Hematopoietic multipotent progenitor cell treated with erythropoietin and hydrocortisone succinate and interleukin-3 and kit ligand, for 6 days (in vitro differentiated cells): Measurements from ENCODE around the gene IRF1.

Experiments
- DNase-seq: peaks from one replicate; pipeline ENCODE4 v3.0.0-alpha.2; 2015

Gene IRF1

DNA sequence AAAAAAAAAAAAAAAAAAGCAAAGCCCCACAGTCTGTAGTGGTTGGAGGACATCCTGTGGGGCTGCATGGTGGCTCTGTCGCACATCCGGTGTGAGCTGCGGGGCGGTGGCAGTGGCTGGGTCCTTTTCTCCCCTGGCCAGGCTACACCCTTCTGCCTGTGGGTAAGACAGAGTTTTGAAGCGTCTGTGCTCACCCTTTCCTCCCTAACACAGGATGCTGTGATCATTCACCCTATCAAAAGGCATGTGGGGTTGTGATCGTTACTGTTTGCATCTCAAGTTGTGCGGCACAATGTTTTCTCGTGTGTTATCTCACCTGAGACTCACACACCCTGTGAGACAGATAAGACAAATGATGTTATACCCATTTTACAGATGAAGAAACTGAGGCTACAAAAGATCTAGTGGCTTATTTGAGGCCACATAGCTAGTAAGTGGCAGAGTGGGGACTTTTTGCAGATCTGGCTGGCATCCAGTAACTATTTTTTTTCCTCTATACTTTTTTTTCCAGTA lies 17.5 kb downstream of the IRF1 start:
- DNase-seq = peak; percentile 57

DNA sequence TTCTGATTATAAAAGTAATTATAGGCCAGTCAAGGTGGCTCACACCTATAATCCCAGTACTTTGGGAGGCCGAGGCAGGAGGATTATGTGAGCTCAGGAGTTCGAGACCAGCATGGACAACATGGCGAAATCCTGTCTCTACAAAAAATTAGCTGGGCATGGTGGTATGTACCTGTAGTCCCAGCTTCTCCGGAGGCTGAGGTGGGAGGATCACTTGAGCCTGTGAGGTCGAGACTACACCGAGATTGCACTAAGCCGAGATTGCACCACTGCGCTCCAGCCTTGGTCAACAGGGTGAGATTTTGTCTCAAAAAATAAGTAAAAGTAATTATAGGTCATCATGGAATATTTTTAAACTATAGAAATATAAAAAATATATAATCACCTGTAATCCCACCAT lies 18.1 kb downstream of the IRF1 start:
- no peak for DNase-seq

DNA sequence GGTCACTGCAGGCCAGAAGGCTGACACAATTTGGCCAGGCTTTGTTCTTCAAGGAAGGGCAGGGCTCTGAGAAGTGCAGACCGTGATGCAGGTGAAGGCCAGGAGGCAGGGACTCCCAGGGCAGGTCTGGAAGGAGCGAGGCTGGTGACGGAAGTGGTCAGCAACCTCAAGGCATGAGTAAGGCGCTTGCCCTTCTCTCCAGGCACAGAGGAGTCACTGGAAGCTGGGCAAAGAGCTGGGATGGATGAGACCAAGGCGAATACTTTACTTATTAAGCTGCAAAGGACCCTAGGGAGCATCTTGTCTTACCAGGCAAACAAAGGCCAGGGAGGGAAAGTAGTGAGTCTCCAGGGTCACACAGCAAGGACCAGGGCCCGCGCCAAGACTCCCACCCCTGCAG lies 18.6 kb downstream of the IRF1 start:
- no peak for DNase-seq

DNA sequence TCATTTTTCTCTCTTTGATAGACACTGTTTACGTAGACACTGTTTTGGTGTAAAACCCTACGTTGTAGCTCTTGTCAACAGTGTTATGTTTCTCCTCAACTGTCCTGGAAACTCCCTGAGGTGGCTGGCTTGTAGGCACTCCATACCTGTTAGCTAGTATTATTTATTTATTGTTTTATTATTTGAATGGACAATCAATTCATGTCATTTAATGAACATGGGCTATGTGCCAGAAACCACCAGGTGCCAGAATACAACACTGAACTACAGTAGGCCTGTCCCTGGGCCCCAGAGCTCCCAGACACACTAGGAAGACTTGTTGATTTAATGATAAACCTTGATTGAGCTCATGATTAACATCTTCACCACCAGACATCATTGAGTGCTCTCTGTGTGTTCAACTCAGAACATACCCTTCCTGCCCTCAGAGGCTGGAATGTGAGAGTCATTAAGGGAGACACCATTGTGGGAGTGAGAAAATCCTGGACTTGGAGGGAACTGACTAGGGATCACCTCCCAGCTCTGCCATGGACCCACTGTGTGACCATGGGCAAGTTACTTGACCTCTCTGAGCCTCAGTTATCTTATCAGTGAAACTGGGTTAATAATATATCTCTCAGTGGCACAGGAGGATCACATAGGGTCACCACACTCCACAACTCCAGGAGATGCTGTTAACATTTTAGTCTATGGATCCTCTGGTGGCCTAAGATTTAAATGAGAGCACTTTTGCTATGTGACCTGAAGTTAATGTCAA lies 19.2 kb downstream of the IRF1 start:
- DNase-seq = no peak

DNA sequence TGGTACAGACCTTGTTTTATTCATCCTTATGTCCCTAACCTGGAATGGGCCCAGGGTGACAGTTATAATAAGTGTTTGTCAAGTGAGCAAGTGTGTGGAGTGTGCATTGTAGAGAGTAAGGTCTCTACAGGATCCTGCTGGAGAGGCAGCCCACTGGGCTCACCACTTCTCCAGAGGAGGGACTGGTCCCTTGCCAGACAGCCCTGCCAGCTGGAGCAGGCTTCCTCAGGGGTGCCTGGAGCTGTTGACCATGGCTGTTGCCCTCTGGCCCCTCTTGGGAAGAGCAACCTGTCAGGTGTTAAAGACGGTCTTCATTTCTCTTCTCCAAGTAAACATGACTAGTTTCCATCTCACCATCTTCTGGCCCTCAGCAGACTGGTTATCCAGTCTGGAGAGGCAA lies 20.0 kb downstream of the IRF1 start:
- no peak for DNase-seq

DNA sequence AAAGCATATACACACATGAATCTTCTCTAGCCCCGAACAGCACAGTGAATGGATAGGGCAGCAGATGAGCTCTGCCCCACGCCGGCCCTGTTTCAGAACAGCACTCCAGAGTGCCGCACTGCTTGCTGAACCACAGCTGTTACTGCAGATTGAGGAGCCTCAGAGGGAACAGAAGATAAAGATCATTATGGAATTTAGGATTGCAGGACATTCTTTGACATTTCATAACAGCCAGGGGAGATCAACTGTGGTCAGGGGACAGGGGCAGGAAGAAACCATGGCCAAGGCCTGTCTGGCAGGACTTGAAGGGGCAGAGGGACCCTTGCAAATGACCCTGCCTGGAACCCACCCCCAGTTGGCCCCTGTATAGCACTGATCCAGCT lies 20.6 kb downstream of the IRF1 start:
- no peak for DNase-seq

DNA sequence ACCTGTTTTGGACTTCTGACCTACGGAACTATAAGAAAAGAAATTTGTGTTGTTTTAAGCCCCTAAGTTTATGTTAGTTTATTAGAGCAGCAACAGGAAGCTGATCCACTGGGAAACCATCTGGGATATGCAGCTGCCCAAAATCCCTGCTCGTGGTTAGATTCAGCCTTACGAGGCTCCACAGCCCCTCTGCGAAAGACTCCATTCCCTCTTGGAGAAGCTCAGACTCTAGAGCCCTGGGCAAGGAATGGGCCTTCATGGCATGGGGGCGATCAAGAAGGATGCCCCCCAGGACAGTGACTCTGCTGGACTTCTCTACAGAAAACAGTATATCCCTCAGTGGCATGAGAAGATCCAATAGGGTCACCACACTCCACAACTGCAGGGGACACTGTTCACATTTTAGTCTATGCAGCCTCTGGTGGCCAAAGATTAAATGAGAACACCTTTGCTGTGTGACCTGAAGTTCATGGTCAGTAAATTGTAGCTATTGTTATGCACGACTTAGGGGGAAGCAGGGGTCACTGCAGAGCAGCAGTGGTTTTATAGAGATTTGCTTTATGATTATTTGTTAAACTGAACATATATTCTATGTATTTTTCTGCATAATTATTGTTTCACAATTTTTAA lies 21.1 kb downstream of the IRF1 start:
- no peak for DNase-seq

DNA sequence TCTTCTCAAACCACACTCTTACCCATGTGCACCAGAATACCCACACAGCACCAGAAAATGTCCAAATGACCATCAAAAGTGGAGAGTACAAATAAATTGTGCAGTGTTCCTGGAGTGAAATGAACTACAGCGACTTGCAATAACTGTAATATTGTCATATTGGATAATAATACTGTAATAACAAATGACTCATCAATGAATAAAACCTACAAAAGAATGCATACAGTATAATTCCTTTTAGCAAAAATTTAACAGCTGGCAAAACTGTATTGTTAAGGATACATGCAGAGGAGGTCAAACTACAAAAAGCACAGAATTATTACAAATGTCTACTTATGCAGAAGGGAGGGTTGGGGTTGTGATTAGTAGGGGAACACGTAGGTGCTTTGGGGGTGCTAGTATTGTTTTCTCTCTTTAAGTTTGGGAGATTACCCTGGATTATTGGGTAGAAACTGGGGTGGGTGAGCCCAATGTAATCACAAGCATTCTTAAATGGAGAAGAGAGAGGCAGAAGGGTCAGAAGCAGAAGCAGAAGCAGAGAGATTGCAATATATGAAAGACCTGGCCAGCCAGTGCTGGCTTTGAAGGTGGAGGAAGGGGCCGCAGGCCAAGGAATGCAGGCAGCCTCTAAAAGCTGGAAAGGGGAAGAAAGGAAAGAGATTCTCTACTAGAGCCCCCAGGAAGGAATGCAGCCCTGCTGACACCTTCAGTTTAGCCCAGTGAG lies 21.8 kb downstream of the IRF1 start:
- no peak for DNase-seq

DNA sequence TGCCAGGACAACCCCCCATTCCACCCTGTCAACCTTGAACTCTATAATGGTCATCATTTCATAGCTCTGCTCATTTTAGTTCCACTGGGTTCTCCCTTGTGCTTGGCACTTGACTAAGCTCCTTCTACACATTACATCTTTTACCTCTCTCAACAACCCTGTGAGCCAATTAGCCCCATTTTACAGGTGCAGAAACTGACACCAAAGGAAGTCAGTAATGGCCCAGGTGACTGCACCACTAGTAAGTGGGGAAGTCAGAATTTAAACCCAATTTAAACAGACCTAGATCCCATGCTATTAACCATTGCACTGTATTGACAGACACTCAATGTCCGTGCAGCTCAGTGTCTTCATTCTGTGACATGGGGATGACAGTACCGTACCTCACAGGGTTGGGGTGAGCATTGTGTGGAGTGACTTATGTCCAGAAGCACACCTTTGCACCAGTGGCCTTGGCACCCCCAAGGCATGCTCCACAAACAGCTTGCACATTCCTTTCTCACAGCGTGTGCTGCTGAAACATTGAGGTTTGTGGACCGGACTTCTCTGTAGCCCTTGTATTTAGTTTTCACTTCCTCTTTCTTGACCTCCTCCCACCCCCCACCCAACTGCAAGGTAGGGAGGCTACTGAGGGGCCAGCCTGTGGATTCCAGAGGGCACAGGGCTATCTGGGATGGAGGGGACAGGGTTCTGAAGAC lies 23.1 kb downstream of the IRF1 start:
- peak; percentile 47 for DNase-seq

DNA sequence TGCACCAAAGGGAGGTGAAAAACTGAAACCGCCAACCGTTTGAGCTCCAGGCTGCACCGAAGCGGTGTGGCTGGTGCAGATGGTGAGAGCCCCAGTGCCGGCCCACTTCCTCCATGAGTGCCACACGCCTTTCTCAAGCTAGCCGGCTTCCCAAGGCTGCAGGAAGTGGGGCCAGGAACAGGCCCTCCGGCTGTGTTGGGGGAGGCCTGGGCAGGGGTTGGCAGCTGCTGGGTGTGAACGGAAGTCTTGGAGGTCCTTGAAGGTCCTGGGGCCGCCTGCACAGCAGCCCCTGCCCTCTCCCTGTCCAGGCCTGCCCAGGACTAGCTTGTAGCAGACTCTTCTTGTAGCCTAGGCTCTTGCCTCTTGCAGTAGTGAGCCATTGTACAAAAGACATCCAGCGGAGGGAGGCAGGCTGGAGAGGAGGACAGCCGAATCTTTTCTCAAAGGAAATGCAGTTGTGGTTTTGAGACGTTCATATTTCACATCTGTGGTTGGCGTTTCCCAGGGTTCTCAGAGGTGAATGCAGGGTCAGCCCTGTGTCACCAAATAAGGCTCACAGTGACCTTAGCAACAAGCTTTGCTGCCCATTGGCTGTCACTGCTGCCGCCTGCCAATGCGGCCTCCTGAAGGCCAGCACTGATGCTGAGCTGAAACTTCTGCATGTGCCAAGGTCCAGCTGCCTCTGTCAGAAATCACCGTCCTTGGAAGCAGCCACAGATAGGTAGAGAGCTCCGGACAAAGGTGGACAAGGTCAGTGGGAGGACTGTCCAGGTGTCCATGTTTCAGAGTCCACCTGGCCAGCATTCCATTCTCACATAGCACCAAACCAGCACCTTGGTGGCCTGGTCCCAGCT lies 23.9 kb downstream of the IRF1 start:
- DNase-seq = peak; percentile 90

DNA sequence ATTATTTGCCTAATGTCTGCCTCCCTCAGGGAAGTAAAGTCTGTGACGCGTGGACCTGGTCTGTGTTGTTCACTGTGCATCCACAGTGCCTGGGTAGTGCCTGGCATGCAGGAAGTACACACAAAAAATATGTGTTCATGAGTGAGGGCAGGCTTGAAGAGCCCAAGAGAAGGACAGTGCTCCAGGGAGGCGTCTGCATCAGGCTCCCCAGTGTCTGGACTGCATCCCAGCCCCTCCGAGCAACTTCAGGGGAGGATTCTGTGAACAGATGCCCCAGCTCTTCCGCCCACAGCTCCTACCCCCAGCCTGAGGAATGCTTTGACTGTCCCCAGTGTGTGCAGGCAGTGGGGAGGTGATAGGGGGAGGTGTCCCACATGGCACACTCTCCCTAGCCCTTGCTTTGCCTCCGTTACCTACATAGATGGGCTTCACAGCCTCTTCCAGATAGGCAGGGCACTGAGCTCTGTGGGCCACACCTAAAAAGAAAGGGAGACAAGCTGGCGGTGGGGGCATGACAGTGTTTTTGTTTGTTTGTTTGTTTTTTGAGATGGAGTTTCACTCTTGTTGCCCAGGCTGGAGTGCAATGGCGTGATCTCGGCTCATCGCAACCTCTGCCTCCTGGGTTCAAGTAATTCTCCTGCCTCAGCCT lies 25.4 kb downstream of the IRF1 start:
- DNase-seq = no peak

DNA sequence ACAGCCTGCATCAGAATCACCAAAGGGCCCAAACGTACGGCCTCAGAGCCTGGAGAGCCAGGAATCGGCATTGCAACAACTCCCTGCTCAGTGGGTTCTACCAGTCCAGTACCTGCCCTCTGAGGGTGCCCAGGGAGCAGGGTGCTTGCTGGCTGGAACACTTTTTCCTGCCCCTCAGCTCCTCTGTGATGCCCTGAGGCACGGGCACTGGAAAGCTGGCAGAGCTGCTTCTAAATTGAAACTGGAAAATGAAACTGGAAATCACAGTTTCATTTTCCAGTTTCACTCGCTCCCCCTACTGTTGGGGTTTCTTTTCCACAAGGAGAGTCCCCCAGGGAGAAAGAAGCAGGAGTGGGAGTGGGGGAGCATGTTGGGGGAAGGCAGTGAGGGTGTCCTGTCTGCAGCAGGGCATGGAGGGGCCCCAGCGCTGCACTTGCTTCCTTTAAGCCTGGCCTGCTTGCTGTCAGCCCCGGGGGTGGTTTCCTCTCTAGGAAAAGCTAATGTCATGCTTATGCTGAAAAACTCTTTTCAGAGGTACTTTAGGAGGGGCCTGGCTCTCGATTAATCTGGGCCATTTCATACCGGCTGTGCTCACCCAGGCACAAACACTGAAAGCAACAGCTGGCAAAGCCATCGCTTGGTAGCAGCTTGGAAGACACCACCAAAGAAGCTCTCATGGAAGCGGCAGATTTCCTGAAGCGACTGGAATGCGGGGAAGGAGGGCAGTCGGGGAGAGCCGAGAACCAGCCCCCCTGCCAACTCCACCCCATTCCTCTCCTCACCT lies 26.2 kb downstream of the IRF1 start:
- peak; percentile 31 for DNase-seq

DNA sequence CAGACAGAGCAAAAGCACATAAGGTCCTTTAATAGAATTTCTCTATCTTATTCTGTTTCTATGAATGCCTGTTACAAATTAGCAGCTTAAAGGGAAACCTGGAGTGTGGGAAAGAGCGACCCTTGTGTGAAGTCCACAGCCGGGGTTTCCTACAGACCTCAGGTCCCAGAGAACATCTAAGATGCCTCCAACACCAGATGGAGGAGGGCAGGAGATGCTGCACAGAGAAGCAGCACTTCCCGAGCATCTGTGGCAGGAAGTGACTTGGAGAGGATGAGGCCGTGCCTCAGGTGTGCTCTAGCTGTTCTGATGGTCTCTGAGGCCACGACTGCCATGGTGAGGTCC lies 26.8 kb downstream of the IRF1 start:
- no peak for DNase-seq

DNA sequence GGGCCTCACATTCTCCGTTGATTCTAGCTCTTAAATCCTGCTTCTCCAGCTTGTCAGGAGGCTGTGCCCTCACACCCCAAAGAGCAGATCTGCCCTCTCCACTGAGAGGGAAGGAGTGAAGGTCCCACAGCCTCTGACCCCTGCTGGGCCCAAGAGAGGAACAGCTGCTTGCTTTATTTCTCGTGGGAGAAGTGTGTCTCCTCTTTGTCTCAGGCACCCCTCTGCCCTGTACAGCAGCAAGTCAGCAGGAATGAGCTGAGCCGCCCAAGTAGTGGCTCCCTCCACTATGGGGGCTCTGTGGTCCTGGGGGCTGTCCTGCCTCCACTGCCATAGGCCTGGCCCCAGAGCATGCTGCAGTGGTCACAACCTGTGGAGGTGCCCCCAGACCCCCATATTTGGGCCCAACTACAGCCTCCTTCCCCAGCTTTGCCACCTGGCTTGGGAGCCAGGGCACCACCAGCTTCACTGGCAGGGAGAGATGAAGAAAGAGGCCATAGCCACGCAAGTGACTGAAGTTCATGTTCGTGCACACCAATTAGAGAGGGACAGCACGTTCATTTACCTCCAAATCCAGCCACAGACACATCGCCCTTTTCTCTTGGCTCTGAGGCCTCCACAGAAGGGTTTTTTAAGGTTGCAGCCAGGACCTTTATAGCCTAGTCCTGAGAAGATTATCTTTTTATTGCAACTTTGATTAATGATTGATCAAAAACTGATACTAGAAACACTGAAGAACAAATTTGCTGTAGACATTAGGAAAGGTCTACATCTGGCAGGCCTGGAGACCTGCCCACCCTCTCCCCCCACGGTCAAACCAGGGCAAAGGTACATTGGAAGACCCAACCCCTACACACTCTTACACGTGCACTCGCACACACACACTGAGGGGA lies 27.5 kb downstream of the IRF1 start:
- no peak for DNase-seq

DNA sequence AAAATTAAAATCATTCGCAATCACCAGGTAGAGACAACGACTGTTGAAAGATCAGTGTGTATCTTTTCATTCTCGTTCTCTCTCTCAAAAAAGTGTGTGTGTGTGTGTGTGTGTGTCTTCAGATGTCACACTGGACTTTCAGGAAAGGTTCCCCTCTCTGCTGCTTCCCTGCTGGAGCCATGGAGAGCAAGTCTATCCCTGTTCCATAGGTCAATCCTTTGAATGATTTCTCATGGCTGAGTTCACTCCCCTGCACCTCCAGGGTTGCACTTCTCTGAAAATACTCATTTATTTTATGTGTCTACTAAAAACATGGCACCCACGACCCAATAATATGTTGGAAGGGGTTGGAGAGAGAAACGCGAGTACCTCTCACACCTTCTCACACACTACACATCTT lies 28.2 kb downstream of the IRF1 start:
- DNase-seq = no peak

DNA sequence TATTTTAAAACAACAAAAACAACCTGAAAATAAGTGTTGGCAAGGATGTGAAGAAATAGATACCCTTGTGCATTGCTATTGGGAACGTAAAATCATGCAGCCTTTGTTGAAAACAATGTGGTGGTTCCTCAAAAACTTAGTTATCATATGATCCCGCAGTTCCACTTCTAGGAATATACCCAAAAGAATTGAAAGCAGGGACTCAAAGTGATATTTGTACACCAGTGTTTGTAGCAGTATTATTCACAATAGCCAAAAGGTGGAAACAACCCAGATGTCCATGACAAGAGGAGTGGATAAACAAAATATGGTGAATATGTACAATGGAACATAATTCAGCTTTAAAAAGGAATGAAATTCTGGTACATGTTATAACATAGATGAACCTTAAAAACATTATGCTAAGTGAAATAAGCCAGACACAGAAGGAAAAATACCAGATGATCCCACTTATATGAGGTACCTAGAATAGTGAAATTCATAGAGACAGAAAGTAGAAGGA lies 29.0 kb downstream of the IRF1 start:
- no peak for DNase-seq

DNA sequence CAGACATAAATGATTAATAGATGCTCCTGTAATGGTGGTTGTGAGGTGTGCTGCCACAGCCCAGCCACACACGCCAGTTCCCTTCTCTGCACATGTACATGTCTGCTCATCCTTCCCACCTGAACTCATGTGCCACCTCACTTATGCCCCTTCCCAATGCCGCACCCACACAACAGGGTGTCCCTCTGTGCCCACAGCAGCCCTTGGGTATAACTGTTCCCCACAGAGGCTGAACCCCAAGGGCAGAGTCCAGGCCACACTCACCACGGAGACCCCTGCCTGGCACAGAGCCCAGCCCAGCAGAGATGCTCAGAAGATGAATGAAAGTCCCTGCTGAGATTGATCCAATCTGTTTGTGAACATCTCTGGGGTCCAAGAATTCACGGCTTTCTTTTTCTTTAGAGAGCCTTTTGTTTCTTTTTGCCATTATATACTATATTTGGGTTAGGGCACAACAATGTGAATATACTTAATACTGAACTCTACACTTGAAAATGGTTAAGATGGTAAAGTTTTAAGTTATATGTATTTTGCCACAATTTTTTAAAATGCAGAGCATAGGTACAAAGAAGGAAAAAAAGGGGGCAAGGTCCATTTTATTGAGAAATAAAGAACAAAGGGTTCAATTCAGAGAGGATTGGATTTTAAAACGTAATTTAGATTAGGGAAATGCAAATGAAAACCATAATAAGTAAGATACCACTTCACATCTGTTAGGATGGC lies 29.6 kb downstream of the IRF1 start:
- DNase-seq = no peak

DNA sequence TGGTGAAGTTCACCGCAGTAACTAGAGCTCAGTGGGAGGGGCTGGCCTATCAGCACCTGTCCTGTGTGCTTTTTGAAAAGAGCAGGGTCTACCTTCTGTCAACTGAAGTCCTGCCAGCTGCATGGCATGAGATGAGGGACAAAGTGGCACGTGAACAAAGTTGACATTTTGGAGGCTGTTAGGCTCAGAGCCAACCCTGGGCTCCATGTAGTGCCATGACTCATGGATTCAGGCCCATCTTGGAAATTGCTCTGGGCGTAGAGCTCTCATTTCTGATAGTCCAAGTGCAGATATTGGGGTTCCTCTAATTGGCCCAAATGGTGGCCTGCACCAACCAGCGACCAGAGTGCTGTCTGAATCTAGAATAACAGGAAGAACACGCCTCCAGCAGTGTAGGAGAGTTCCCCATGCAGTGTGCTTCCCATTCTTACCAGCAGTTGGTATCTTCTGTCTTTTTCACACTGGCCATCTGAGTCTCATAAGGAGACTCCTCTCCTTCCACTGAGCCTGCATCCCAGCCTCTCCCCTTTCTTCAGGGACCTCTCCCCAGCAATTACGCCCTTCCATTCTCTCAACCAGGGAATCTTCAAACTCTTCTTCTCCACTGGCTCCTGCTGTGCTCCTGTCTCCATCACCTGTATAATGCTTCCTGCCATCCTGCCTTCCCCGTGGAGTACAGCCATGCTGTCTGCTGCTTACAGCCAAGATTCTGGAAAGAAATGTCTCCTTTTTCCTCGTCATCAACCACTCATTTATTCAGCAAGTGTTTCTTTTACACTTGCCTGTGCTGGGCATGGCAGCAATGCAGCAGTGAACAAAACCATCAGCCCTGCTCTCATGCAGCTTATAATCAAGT lies 30.4 kb downstream of the IRF1 start:
- DNase-seq = peak; percentile 73
